Stimulated activated CD8-positive, alpha-beta memory T cell treated with anti-CD3 and anti-CD28 coated beads, Interleukin-15, amount 100 ng/mL, for 24 hours (primary cell): ENCODE measurements around the gene PTGIS.

Experiments used
- DNase-seq: peaks from one replicate; pipeline ENCODE4 v3.0.0-alpha.2; 2020; ENCODE audit warnings: low read depth

PTGIS gene

GRCh38 chr20:49560186-49560585 lies 7.8 kb downstream of the PTGIS start:
- no peak for DNase-seq

- DNase-seq = no peak
Measured at GRCh38 chr20:49559411-49560081, 8.4 kb downstream of the PTGIS start.

GRCh38 chr20:49558826-49559225 lies 9.1 kb downstream of the PTGIS start:
- no peak for DNase-seq

- no peak for DNase-seq
Measured at GRCh38 chr20:49557449-49557848, 10.5 kb downstream of the PTGIS start.

GRCh38 chr20:49556621-49557020 lies 11.3 kb downstream of the PTGIS start:
- no peak for DNase-seq

GRCh38 chr20:49549801-49550551 lies 18.0 kb downstream of the PTGIS start:
- DNase-seq = no peak

GRCh38 chr20:49548371-49548947 lies 19.5 kb downstream of the PTGIS start:
- DNase-seq = no peak

- no peak for DNase-seq
Measured at GRCh38 chr20:49545572-49545971, 22.4 kb downstream of the PTGIS start.

- DNase-seq = no peak
Measured at GRCh38 chr20:49544535-49544934, 23.4 kb downstream of the PTGIS start.

- DNase-seq = no peak
Measured at GRCh38 chr20:49543858-49544437, 24.0 kb downstream of the PTGIS start.

- no peak for DNase-seq
Measured at GRCh38 chr20:49543071-49543857, 24.7 kb downstream of the PTGIS start.

GRCh38 chr20:49542514-49542991 lies 25.4 kb downstream of the PTGIS start:
- DNase-seq = no peak

GRCh38 chr20:49541733-49542513 lies 26.0 kb downstream of the PTGIS start:
- peak; percentile 31 for DNase-seq

GRCh38 chr20:49540687-49541435 lies 27.1 kb downstream of the PTGIS start:
- DNase-seq = no peak

- DNase-seq = no peak
Measured at GRCh38 chr20:49540232-49540620, 27.7 kb downstream of the PTGIS start.

GRCh38 chr20:49539481-49540231 lies 28.3 kb downstream of the PTGIS start:
- DNase-seq = no peak

- no peak for DNase-seq
Measured at GRCh38 chr20:49538950-49539349, 29.0 kb downstream of the PTGIS start.

- DNase-seq = no peak
Measured at GRCh38 chr20:49534255-49534712, 33.7 kb downstream of the PTGIS start.

GRCh38 chr20:49532285-49532946 lies 35.5 kb downstream of the PTGIS start:
- DNase-seq = no peak
